ENCODE results near the gene MYO3A.

- TF ChIP-seq CTCF (IDR thresholded peaks at IDR 0.05) = no peak
- TF ChIP-seq POLR2A (IDR thresholded peaks at IDR 0.05) = no peak
- TF ChIP-seq POLR2AphosphoS5 (IDR thresholded peaks at IDR 0.05) = no peak
- no peak for TF ChIP-seq EP300 (IDR thresholded peaks at IDR 0.05)
Measured at GRCh38 chr10:26090762-26091161, 156.7 kb downstream of the MYO3A start.
